Ishikawa (cell line): ENCODE measurements around the gene CPA5.

Experiments used
- CEBPB ChIP-seq: IDR thresholded peaks from 2 replicates; pipeline ENCODE4 v1.6.1; 2012
- CREB1 ChIP-seq: IDR thresholded peaks from 2 replicates; pipeline ENCODE4 v1.6.1; 2012; ENCODE audit warnings: low read depth
- EP300 ChIP-seq: IDR thresholded peaks from 2 replicates; pipeline ENCODE4 v1.6.1; 2012; ENCODE audit warnings: borderline replicate concordance
- FOXM1 ChIP-seq: IDR thresholded peaks from 2 replicates; pipeline ENCODE4 v1.6.1; 2012; ENCODE audit warnings: low read depth, borderline replicate concordance
- NFIC ChIP-seq: IDR thresholded peaks from 2 replicates; pipeline ENCODE4 v1.6.1; 2012
- RAD21 ChIP-seq: IDR thresholded peaks from 2 replicates; pipeline ENCODE4 v1.6.1; 2012; ENCODE audit warnings: low read depth
- TAF1 ChIP-seq: IDR thresholded peaks from 2 replicates; pipeline ENCODE4 v1.6.1; 2012; ENCODE audit warnings: low read depth, mild to moderate bottlenecking
- TEAD4 ChIP-seq: IDR thresholded peaks from 2 replicates; pipeline ENCODE4 v1.6.1; 2012
- YY1 ChIP-seq: IDR thresholded peaks from 2 replicates; pipeline ENCODE4 v1.6.1; 2012; ENCODE audit warnings: low read depth
- TF ChIP-seq, protein P1 (sequence below): IDR thresholded peaks from 2 replicates; pipeline ENCODE4 v1.6.1; 2012; ENCODE audit warnings: low read depth, mild to moderate bottlenecking
- TF ChIP-seq, protein P2 (sequence below): IDR thresholded peaks from 2 replicates; pipeline ENCODE4 v1.6.1; 2012

DNA sequence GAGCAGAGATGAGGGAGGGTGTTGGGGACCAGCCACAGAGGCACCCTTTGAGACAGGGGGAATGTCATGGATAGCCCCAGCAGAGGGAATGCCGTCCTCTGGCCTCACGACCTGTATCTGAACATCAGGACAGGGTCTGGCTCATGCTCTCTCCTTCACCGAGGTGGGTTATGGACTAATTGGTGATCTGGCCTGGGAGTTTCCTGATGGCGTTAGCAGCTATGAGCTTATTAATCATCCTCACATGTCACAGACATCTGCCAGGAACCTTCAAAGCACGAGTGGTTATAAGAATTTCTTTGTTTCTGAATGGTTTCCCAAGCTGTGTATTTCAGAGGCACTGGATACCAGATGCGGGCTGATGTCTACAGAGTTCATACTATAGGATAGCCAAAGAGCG lies 44.8 kb upstream of the CPA5 start:
- TF ChIP-seq TEAD4 (no peak), CEBPB (no peak), EP300 (no peak), RAD21 (no peak), CREB1 (no peak), YY1 (no peak), TAF1 (no peak), NFIC (no peak), FOXM1 (no peak)
- TF ChIP-seq, protein P1, sequence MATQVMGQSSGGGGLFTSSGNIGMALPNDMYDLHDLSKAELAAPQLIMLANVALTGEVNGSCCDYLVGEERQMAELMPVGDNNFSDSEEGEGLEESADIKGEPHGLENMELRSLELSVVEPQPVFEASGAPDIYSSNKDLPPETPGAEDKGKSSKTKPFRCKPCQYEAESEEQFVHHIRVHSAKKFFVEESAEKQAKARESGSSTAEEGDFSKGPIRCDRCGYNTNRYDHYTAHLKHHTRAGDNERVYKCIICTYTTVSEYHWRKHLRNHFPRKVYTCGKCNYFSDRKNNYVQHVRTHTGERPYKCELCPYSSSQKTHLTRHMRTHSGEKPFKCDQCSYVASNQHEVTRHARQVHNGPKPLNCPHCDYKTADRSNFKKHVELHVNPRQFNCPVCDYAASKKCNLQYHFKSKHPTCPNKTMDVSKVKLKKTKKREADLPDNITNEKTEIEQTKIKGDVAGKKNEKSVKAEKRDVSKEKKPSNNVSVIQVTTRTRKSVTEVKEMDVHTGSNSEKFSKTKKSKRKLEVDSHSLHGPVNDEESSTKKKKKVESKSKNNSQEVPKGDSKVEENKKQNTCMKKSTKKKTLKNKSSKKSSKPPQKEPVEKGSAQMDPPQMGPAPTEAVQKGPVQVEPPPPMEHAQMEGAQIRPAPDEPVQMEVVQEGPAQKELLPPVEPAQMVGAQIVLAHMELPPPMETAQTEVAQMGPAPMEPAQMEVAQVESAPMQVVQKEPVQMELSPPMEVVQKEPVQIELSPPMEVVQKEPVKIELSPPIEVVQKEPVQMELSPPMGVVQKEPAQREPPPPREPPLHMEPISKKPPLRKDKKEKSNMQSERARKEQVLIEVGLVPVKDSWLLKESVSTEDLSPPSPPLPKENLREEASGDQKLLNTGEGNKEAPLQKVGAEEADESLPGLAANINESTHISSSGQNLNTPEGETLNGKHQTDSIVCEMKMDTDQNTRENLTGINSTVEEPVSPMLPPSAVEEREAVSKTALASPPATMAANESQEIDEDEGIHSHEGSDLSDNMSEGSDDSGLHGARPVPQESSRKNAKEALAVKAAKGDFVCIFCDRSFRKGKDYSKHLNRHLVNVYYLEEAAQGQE, result no peak
- TF ChIP-seq, protein P2, sequence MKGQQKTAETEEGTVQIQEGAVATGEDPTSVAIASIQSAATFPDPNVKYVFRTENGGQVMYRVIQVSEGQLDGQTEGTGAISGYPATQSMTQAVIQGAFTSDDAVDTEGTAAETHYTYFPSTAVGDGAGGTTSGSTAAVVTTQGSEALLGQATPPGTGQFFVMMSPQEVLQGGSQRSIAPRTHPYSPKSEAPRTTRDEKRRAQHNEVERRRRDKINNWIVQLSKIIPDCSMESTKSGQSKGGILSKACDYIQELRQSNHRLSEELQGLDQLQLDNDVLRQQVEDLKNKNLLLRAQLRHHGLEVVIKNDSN, result no peak
